AG04449 (cell line): ENCODE results near the gene ENGASE.

Source experiments
- CTCF ChIA-PET: fragments of 350-600 bp; formaldehyde crosslinking; extraction: SDS; loops from one replicate; lab custom pipeline; 2021; ENCODE audit warnings: antibody characterized with exemption; lab: Yijun Ruan, JAX
- POLR2A ChIA-PET: fragments of 400-600, 350-600 bp; formaldehyde crosslinking; extraction: SDS; loops from one replicate; lab custom pipeline; 2020; ENCODE audit warnings: antibody characterized with exemption, inconsistent platforms; lab: Yijun Ruan, JAX
- DNase-seq: peaks from one replicate; pipeline ENCODE4 v3.0.0-alpha.2; 2010; ENCODE audit warnings: low read depth, low spot score
- H3K4me3 ChIP-seq: 2 replicates; pipeline ENCODE4 v1.5.1; 2011; ENCODE audit warnings: low read depth, mild to moderate bottlenecking, control low read depth, low read length
- CTCF ChIP-seq: IDR thresholded peaks from one replicate; pipeline ENCODE4 v1.5.1; 2011; ENCODE audit warnings: mild to moderate bottlenecking, moderate library complexity, low read length, control low read depth, inconsistent platforms; ENCODE audit not compliant: insufficient read depth; ENCODE audit errors: missing control alignments

Gene ENGASE

GRCh38 chr17:79046197-79046915 lies 28.3 kb upstream of the ENGASE start:
- ChIA-PET POLR2A (interaction anchor here (0.5 kb wide), 1 partner anchor 171 kb away, joined by 3 read pairs; no protein-coding TSS in a partner anchor), CTCF (interaction anchor here (0.7 to 8.8 kb wide), 27 partner anchors 8 to 662 kb away, joined by 3 to 138 read pairs (median 10); partner anchors contain the start of genes CANT1 and ENGASE)
- TF ChIP-seq CTCF = no peak
- H3K4me3 ChIP-seq = no peak overlapping the region
- DNase-seq = no peak

GRCh38 chr17:79046916-79047280 lies 27.7 kb upstream of the ENGASE start:
- no peak for DNase-seq
- TF ChIP-seq CTCF = no peak
- H3K4me3 ChIP-seq = no peak overlapping the region
- CTCF ChIA-PET = interaction anchor here (2.4 to 8.8 kb wide), 6 partner anchors 13 to 344 kb away, joined by 6 to 138 read pairs (median 28); partner anchors contain the start of gene ENGASE
- POLR2A ChIA-PET = no interaction called here

- POLR2A ChIA-PET = no interaction called here
- H3K4me3 ChIP-seq = no peak overlapping the region
- no peak for DNase-seq
- CTCF ChIA-PET = interaction anchor here (1.5 to 8.8 kb wide), 9 partner anchors 13 to 343 kb away, joined by 3 to 138 read pairs (median 10); partner anchors contain the start of gene ENGASE
- no peak for TF ChIP-seq CTCF
Measured at GRCh38 chr17:79047291-79047920, 27.2 kb upstream of the ENGASE start.

GRCh38 chr17:79047923-79048825 lies 26.4 kb upstream of the ENGASE start:
- H3K4me3 ChIP-seq = no peak overlapping the region
- CTCF ChIA-PET = interaction anchor here (0.8 to 8.8 kb wide), 13 partner anchors 9 to 343 kb away, joined by 3 to 138 read pairs (median 6); partner anchors contain the start of gene ENGASE
- TF ChIP-seq CTCF = no peak
- no peak for DNase-seq
- POLR2A ChIA-PET = no interaction called here

GRCh38 chr17:79048826-79049755 lies 25.5 kb upstream of the ENGASE start:
- H3K4me3 ChIP-seq = no peak overlapping the region
- ChIA-PET CTCF (interaction anchor here (0.8 to 8.8 kb wide), 16 partner anchors 10 to 342 kb away, joined by 3 to 138 read pairs (median 6); partner anchors contain the start of gene ENGASE), POLR2A (no interaction called here)
- no peak for TF ChIP-seq CTCF
- DNase-seq = no peak
